CD14-positive monocyte (primary cell): ENCODE measurements around the gene FDX2. TPM values are rescaled to one million over a fixed set of nuclear protein-coding genes. Genes with fewer than 3 reads are reported as not detected.
A peak's percentile ranks its signal among the peaks of the same experiment; 100 is the strongest.

Experiments
- DNase-seq, 3 donors: peaks; one replicate each; pipeline ENCODE4 v3.0.0-alpha.2; 2011 to 2022
- H2AFZ ChIP-seq: 2 replicates; pipeline ENCODE4 v1.6.0; 2012; ENCODE audit warnings: mild to moderate bottlenecking, low read depth, low read length, inconsistent platforms; ENCODE audit not compliant: insufficient read depth, poor library complexity, severe bottlenecking
- H3K27ac ChIP-seq, 2 donors: 1 replicate in 1 of 2; 2 replicates in 1 of 2; pipeline ENCODE4 v1.5.1; 2012 to 2013; ENCODE audit warnings: low read length in 2 of 2, control low read depth in 1 of 2, inconsistent platforms in 1 of 2, low read depth in 1 of 2, mild to moderate bottlenecking in 1 of 2
- H3K27me3 ChIP-seq, 2 donors: one replicate each; pipeline versions ENCODE4 v1.6.0 to v1.6.1; 2011 to 2013; ENCODE audit warnings: low read length in 2 of 2; ENCODE audit not compliant: control insufficient read depth in 2 of 2, insufficient read depth in 2 of 2
- H3K36me3 ChIP-seq, 2 donors: replicated peaks in 1 of 2; 1 replicate in 1 of 2; 2 replicates in 1 of 2; pipeline versions ENCODE4 v1.5.1 to v1.6.1; 2012 to 2013; ENCODE audit warnings: low read length in 2 of 2, control low read depth in 1 of 2, inconsistent platforms in 1 of 2, mild to moderate bottlenecking in 1 of 2; ENCODE audit not compliant: insufficient read depth in 2 of 2, control insufficient read depth in 1 of 2
- H3K4me1 ChIP-seq, 2 donors: 1 replicate in 1 of 2; 2 replicates in 1 of 2; pipeline versions ENCODE4 v1.5.1 to v1.6.1; 2012 to 2013; ENCODE audit warnings: low read length in 2 of 2, control low read depth in 1 of 2, inconsistent platforms in 1 of 2, mild to moderate bottlenecking in 1 of 2, moderate library complexity in 1 of 2; ENCODE audit not compliant: insufficient read depth in 2 of 2, control insufficient read depth in 1 of 2
- H3K4me2 ChIP-seq: replicated peaks from 2 replicates; pipeline ENCODE3; 2012; ENCODE audit warnings: low read length, moderate library complexity, mild to moderate bottlenecking; ENCODE audit not compliant: poor library complexity, severe bottlenecking; ENCODE audit errors: extremely low read depth
- H3K4me3 ChIP-seq, 3 experiments: fragments of 200-600 bp in 1 of 3; sonication (generic) in 1 of 3; replicated peaks in 1 of 3; 1 replicate in 2 of 3; 2 replicates in 1 of 3; pipeline ENCODE4 v1.5.1; 2011 to 2013; ENCODE audit warnings: low read length in 3 of 3, mild to moderate bottlenecking in 3 of 3, control low read depth in 2 of 3, low read depth in 2 of 3, inconsistent platforms in 1 of 3, moderate library complexity in 1 of 3
- H3K79me2 ChIP-seq: 2 replicates; pipeline ENCODE4 v1.6.0; 2012; ENCODE audit warnings: mild to moderate bottlenecking, control low read depth, inconsistent platforms, low read length, moderate library complexity; ENCODE audit not compliant: insufficient read depth
- H3K9ac ChIP-seq: 2 replicates; pipeline ENCODE4 v1.6.0; 2017; ENCODE audit warnings: low read length, mild to moderate bottlenecking; ENCODE audit not compliant: insufficient read depth, poor library complexity, severe bottlenecking
- H3K9me3 ChIP-seq, 2 donors: replicated peaks in 1 of 2; 1 replicate in 1 of 2; 2 replicates in 1 of 2; pipeline versions ENCODE4 v1.5.1 to v1.6.1; 2012 to 2013; ENCODE audit warnings: low read length in 2 of 2, control low read depth in 1 of 2; ENCODE audit not compliant: control insufficient read depth in 1 of 2, insufficient read depth in 1 of 2
- H4K20me1 ChIP-seq: 2 replicates; pipeline ENCODE4 v1.6.0; 2012; ENCODE audit warnings: mild to moderate bottlenecking, low read length, control low read depth, moderate library complexity; ENCODE audit not compliant: insufficient read depth
- H3K27ac Mint-ChIP-seq, 7 donors: one replicate each; pipeline ENCODE4 v1.8.0; 2020; ENCODE audit warnings: mild to moderate bottlenecking in 7 of 7, mixed read lengths in 7 of 7, moderate library complexity in 6 of 7, inconsistent platforms in 2 of 7
- H3K27me3 Mint-ChIP-seq, 3 donors: one replicate each; pipeline ENCODE4 v1.8.0; 2021 to 2022; ENCODE audit warnings: low read depth in 3 of 3, mild to moderate bottlenecking in 3 of 3, mixed read lengths in 3 of 3, moderate library complexity in 3 of 3, inconsistent platforms in 1 of 3
- H3K36me3 Mint-ChIP-seq, 2 donors: one replicate each; pipeline ENCODE4 v1.8.0; 2020; ENCODE audit warnings: mixed read lengths in 2 of 2, inconsistent platforms in 1 of 2, mild to moderate bottlenecking in 1 of 2
- H3K4me1 Mint-ChIP-seq: one replicate; pipeline ENCODE4 v1.8.0; 2020; ENCODE audit warnings: mild to moderate bottlenecking, mixed read lengths
- H3K4me3 Mint-ChIP-seq, 2 donors: one replicate each; pipeline ENCODE4 v1.8.0; 2020; ENCODE audit warnings: mild to moderate bottlenecking in 2 of 2, mixed read lengths in 2 of 2, moderate library complexity in 1 of 2
- H3K9me3 Mint-ChIP-seq, 7 donors: one replicate each; pipeline ENCODE4 v1.8.0; 2020 to 2022; ENCODE audit warnings: mixed read lengths in 7 of 7, mild to moderate bottlenecking in 6 of 7, moderate library complexity in 6 of 7, inconsistent platforms in 2 of 7
- WGBS: methylation state at CpG from one replicate; pipeline ENCODE4 v1.1.5; 2013; ENCODE audit warnings: missing lambda C conversion rate; ENCODE audit not compliant: insufficient coverage; 5-methylcytosine and 5-hydroxymethylcytosine counted together
- intact Hi-C, 2 donors: fragments of 100-400 bp; cut with micrococcal nuclease; formaldehyde crosslinking; loops; one replicate each; pipeline versions ENCODE4 v1.15.0 to v1.15.1; 2023
- polyA plus RNA-seq, 3 donors: library from polyadenylated mRNA; depleted of rRNA in 1 of 3; unstranded in 2 of 3; stranded (reverse) in 1 of 3; fragments of 300-500 nt in 2 of 3; fragments of >200 nt in 1 of 3; fragmentation: Illumina TruSeq in 2 of 3; gene quantifications; 1 replicate in 2 of 3; 2 replicates in 1 of 3; pipeline ENCODE4 v1.2.3, GENCODE V29; 2012 to 2021
- TF ChIP-seq, protein P1 (sequence below): fragments of 200-600 bp; IDR thresholded peaks from one replicate; pipeline ENCODE4 v1.8.0; 2022; ENCODE audit warnings: antibody characterized with exemption, mild to moderate bottlenecking

Gene FDX2
- polyA plus RNA-seq, 3 donors = 5.5 to 6.8 (median 6.7) TPM

DNA sequence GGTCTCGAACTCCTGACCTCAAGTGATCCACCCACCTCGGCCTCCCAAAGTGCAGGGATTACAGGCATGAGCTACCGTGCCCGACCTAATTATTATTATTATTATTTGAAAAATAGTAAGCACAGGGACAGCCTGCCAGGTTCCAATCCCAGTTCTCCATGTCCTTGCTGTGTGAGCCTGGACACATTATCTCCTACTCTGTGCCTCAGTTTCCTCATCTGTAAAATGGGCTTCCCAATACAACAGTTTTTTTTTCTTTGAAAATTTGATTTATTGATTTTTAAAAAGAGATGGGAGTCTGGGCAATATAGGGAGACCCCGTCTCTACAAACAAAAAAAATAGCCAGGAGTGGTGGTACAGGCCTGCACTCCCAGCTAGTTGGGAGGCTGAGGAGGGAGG is 9.5 kb downstream of the FDX2 start:
- H3K4me3 ChIP-seq = no peak overlapping the region
- no peak overlapping the region for H2AFZ ChIP-seq
- intact Hi-C loops = no loop called here
- WGBS = no CpG with 5 or more reads among the region's 5 CpGs
- no peak overlapping the region for H3K27ac ChIP-seq
- H4K20me1 ChIP-seq = no peaks in the 10 kb centered on the region
- no peak overlapping the region for H3K4me2 ChIP-seq
- H3K36me3 Mint-ChIP-seq = peaks cover 2 to 8% of the 10 kb centered on the region in 2 donors
- no peak for DNase-seq
- H3K4me1 ChIP-seq = peaks cover 26 to 33% of the 10 kb centered on the region in 2 donors
- TF ChIP-seq, protein P1, sequence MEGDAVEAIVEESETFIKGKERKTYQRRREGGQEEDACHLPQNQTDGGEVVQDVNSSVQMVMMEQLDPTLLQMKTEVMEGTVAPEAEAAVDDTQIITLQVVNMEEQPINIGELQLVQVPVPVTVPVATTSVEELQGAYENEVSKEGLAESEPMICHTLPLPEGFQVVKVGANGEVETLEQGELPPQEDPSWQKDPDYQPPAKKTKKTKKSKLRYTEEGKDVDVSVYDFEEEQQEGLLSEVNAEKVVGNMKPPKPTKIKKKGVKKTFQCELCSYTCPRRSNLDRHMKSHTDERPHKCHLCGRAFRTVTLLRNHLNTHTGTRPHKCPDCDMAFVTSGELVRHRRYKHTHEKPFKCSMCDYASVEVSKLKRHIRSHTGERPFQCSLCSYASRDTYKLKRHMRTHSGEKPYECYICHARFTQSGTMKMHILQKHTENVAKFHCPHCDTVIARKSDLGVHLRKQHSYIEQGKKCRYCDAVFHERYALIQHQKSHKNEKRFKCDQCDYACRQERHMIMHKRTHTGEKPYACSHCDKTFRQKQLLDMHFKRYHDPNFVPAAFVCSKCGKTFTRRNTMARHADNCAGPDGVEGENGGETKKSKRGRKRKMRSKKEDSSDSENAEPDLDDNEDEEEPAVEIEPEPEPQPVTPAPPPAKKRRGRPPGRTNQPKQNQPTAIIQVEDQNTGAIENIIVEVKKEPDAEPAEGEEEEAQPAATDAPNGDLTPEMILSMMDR = no peak
- H3K9ac ChIP-seq = no peak overlapping the region
- no peaks in the 10 kb centered on the region for H3K9me3 Mint-ChIP-seq
- peaks cover 2 to 9% (median 3%) of the 10 kb centered on the region in 3 donors for H3K27me3 Mint-ChIP-seq
- no peaks in the 10 kb centered on the region for H3K36me3 ChIP-seq
- peak overlapping the region in 2 of 7 donors; percentile 7 to 40 for H3K27ac Mint-ChIP-seq
- no peaks in the 10 kb centered on the region for H3K27me3 ChIP-seq
- no peaks in the 10 kb centered on the region for H3K79me2 ChIP-seq
- H3K4me1 Mint-ChIP-seq = peaks cover 29% of the 10 kb centered on the region
- H3K4me3 Mint-ChIP-seq = no peak overlapping the region
- no peaks in the 10 kb centered on the region for H3K9me3 ChIP-seq

DNA sequence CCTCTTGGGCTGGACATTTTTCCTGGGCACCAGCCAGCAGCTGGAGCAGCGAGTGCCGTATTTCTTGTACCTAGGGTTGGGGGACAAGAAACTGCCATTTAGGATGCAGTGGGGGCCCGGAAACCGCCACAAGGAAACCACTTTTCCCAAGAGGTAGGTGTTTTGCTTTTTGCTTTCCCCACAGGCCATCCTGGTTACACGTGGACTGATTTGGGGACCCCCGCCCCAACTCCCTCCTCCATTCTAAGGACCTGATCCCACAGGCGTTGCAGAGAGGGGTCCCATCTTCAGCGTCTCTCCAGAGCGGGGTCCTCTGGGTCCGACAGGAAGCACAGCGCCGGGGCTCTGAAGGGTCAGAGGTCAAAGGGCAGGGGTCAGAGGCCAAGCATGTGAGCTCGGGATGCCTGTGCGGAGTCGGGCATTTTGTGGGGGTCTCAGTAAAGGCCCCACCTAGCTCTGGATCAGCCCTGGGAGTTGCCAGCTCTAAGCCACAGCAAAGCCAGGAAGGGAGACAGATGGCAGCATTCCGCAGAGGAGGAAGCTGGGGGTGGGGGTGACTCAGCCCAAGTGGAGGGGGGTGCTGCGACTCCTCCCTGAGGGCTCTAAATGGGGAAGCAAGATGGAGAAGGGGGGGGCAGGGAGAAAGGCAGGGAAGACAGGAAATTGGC is 10.5 kb downstream of the FDX2 start:
- Histone ChIP-seq H3K4me2 (peak overlapping the region; percentile 69), H3K36me3 (no peaks in the 10 kb centered on the region), H3K9me3 (no peaks in the 10 kb centered on the region), H3K79me2 (no peaks in the 10 kb centered on the region), H3K4me3 (peak overlapping the region; percentile 0 to 68 (median 25)), H3K27me3 (no peaks in the 10 kb centered on the region), H4K20me1 (no peaks in the 10 kb centered on the region), H3K27ac (peak overlapping the region; percentile 55 to 92), H2AFZ (peak overlapping the region; percentile 70), H3K9ac (peak overlapping the region; percentile 59), H3K4me1 (peaks cover 32 to 41% of the 10 kb centered on the region in 2 donors)
- WGBS = 4% methylated on average over 11 of the region's 17 CpGs
- DNase-seq = peak; percentile 79 to 92 (median 84)
- Mint-ChIP-seq H3K36me3 (peaks cover 2 to 6% of the 10 kb centered on the region in 2 donors), H3K4me1 (peaks cover 32% of the 10 kb centered on the region), H3K9me3 (no peaks in the 10 kb centered on the region), H3K27me3 (peaks cover 0 to 12% (median 4%) of the 10 kb centered on the region in 3 donors), H3K27ac (peak overlapping the region; percentile 89 to 97 (median 93)), H3K4me3 (peak overlapping the region; percentile 58 to 81)
- intact Hi-C loops = no loop called here
- TF ChIP-seq, protein P1 = no peak
